8988T (cell line): ENCODE results near the gene CLN6.

Source experiments
- DNase-seq: peaks from one replicate; pipeline ENCODE4 v3.0.0; 2011

CLN6 gene

GRCh38 chr15:68229386-68230156 lies at the start of gene CLN6:
Gene CLN6, minus strand, starts transcription at chr15:68229728. Its CDS starts 144 bp downstream, at chr15:68229584.
- DNase-seq: peak; percentile 66

GRCh38 chr15:68278595-68279405 lies 49.3 kb upstream of the CLN6 start:
- DNase-seq: no peak

GRCh38 chr15:68278345-68278594 lies 48.7 kb upstream of the CLN6 start:
- no peak for DNase-seq

GRCh38 chr15:68277603-68278344 lies 48.2 kb upstream of the CLN6 start, which contains the start of gene FEM1B:
Gene FEM1B, plus strand, starts transcription at chr15:68277745. Its CDS starts 673 bp downstream, at chr15:68278418.
- DNase-seq: peak; percentile 58

- DNase-seq: no peak
These were observed 47.6 kb upstream of the CLN6 start for GRCh38 chr15:68277131-68277602.

- no peak for DNase-seq
These were observed 47.1 kb upstream of the CLN6 start for GRCh38 chr15:68276668-68277067.

- DNase-seq: no peak
These were observed 45.7 kb upstream of the CLN6 start for GRCh38 chr15:68275165-68275746.

GRCh38 chr15:68274201-68274848 lies 44.8 kb upstream of the CLN6 start:
- DNase-seq: no peak

GRCh38 chr15:68272721-68273271 lies 43.3 kb upstream of the CLN6 start:
- no peak for DNase-seq

- no peak for DNase-seq
These were observed 42.4 kb upstream of the CLN6 start for GRCh38 chr15:68271854-68272471.

- no peak for DNase-seq
These were observed 38.9 kb upstream of the CLN6 start for GRCh38 chr15:68268405-68268804.

GRCh38 chr15:68265674-68266073 lies 36.1 kb upstream of the CLN6 start:
- DNase-seq: no peak

- DNase-seq: no peak
These were observed 35.6 kb upstream of the CLN6 start for GRCh38 chr15:68265081-68265480.

- no peak for DNase-seq
These were observed 34.8 kb upstream of the CLN6 start for GRCh38 chr15:68264282-68264681.

- DNase-seq: no peak
These were observed 33.2 kb upstream of the CLN6 start for GRCh38 chr15:68262514-68263356.

GRCh38 chr15:68261980-68262379 lies 32.5 kb upstream of the CLN6 start:
- no peak for DNase-seq

GRCh38 chr15:68261241-68261640 lies 31.7 kb upstream of the CLN6 start:
- DNase-seq: no peak

GRCh38 chr15:68259883-68260282 lies 30.4 kb upstream of the CLN6 start:
- DNase-seq: no peak

- no peak for DNase-seq
These were observed 29.2 kb upstream of the CLN6 start for GRCh38 chr15:68258692-68259091.

GRCh38 chr15:68256675-68257450 lies 27.3 kb upstream of the CLN6 start:
- peak; percentile 39 for DNase-seq
